Urothelium cell line (cell line): ENCODE measurements around the gene CNTNAP4.

Source experiments
- DNase-seq: peaks from one replicate; pipeline ENCODE4 v3.0.0; 2011; ENCODE audit warnings: low spot score, mixed read lengths
- FAIRE-seq: peaks from 2 replicates; lab custom pipeline; 2011; peaks lifted over from hg19 to GRCh38; lab: Jason Lieb, UNC

Gene CNTNAP4

DNA sequence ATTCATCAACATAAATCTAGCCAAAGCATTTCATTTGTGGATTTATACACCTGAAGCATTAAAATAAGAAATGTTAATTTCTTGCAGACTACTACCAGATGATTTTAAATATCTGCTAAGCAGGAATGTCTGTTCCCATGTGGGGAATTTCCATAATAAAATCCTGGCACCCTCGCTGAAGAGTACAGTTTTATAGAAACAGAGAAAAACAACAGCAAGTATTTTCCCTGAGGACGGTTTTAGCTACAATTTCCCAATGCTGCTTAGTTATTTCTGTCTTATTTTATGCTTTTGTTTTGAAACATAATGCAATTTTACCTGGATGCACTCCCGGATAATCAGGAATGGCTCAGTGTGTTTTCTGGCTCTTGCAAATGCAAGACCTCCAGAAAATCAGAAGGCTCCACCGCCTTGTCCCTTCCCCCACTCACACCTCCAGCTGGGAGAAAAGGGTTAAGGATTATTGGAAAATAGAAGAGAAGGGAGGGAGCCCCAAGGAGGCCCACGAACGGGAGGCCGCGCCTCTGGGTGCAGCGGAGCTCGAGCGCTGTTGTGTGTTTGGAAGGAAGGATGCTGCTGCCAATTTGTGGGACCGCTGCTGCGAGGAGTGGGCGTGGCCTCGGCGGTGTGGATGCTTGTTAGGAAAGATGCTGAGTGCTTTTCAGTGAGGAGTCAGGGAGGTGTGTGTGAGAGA is at the start of gene CNTNAP4:
TSS of gene CNTNAP4 (plus strand) at position 657 of the 694 bp plus-strand sequence. CDS start 262 bp downstream, outside the sequence.
- FAIRE-seq (no peak), DNase-seq (peak; percentile 25)

DNA sequence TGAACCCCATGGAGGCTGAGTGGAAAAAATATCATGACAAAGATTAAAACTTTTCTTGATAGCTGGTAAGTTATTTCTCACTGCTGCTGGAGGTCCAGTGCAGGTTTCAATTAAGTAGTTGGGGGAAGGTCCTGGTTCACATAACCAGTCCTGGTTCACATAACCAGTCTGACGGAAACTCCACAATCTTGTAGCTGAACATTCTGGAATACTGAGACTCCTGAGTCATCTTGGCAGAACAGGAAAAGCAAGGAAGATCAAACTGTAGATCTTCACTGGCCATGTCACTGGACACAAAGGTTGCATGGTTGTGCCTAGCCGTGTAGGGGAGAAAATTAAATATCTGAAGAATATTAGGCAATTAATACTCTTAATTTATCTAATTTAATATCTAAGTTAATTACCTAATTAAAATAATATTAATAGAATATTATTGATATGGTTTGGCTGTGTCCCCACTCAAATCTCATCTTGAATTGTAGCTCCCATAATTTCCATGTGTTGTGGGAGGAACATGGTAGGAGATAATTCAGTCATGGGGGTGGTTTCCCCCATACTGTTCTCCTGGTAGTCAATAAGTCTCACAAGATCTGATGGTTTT is 48.6 kb upstream of the CNTNAP4 start:
- DNase-seq (no peak), FAIRE-seq (no peak)

DNA sequence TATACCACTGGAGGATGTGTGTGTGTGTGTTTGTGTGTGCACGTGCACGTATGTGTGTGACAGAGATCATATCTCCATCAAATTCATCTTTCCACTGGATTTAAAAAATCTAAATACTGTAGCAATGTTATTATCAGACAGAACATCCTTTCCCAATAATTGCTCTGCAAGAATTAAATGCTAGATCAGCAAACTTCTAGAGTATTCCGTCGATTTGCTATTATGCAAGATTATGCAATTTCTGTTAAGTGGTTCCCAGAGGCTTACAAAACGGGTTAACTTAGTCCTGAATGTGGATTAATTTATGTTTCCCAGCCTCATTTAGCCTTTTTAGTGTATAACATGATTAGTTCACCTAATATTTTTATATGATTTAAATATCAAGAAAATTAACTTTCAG is 44.5 kb upstream of the CNTNAP4 start:
- no peak for FAIRE-seq
- no peak for DNase-seq

DNA sequence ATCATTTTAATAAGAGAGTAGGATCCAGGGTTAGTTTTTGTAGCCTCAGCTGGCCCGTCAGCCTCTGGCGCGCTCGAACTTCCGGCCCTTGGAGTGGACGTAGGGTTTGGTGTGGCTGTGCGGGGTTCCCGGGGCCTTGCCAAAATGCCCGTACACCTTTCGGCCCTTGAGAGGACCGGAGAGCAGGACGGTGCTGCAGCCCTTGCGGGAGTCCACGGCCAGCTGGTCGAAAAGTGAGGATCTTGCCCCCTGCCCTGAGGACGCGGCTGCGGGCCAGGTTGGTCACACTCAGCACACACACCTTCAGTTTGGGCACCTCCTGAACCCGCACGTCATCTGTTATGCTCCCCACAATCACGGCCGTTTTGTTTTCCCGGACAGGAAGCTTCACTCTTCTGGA is 42.2 kb upstream of the CNTNAP4 start:
- FAIRE-seq (no peak), DNase-seq (peak; percentile 52)

DNA sequence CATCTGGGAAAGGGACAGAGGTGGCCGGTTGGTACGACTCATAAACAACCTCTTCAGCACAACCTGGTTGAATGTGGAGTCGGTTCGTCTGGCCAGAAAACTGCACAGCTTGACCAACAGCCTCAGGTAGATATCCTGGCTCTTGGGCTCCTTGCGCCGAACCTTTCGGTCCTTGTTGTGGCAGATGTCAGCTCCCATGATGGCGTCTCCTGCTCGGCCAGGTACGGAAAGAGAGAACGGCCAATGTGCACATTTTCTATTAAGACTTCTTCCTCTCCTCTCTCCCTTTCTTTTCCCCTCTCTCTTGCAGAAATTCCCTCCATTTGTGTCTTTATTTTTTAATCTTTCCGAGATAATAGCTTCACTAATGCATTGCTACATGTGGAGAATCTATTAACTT is 41.8 kb upstream of the CNTNAP4 start:
- DNase-seq (peak; percentile 40), FAIRE-seq (no peak)

DNA sequence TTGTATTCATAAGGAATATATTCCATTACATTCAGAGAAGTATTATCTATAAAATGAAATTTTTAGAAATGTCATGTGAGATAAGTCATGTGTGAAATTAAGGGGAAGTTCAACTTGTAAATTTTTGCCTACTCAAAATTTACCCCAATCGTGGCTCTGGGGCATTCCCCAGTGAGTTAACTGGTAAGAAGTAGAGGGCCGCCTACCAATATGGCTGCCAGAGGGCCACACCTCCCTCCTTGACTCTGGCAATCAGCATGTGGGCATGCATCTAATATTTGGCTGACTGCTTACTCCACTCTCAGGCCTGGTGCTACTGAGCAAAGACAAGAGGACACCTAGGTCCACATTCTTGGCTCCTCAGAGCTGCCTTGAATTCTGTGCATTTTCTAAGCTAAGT is 39.7 kb upstream of the CNTNAP4 start:
- FAIRE-seq: no peak
- no peak for DNase-seq

DNA sequence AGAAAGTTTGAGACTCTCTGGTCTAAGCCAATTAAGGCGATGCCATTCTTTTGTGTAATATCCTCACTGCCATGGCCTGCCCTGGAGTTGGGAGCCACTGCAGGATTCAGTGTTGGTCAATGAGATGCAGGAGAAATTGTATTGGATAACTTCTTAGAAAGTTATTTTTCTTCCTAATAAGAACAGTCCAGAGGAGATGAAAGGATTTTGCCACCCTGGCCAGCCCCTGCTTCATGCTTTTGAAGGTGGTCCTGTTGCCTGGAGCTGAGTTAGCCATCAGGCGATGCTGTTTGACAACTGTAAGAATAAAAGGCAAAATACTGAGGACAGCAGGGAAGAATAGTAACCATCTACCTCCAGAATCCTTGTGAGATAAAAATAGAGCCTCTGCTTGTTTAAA is 35.4 kb upstream of the CNTNAP4 start:
- DNase-seq (no peak), FAIRE-seq (no peak)

DNA sequence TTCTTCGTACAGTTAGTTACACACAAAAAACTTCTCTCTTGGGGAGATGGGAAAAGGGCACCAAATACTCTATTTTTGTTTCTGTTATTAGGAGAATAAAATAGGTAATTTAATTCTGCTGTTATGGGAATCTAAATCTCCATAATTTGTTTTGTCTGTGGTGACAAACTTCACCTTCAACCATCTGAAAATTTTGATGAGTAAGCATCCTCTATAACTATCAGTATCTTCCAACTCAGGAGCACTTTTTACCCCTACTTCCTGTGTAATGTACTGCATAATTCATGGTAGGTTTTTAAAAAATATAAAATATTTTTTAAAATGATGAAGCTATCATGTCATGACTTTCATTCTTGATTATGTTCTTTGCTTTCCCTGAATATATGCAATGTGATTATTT is 33.6 kb upstream of the CNTNAP4 start:
- no peak for DNase-seq
- FAIRE-seq: no peak

DNA sequence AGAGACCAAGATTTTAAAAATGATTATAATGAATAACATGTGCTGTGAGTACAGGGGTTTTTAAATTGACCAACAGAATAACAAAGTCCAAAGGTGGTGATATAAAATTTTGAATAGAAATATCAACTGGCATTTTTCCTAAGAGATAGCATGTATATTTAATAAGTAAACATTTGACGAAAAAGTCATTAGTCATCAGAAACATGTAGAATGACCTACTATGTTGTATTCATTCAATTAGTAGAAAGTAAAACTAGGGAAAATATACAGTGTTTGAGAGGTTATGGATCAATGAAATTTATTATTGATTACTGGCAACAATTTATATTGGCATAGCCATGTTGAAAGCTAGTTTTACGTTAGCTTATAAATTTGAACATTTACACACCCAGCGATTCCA is 30.6 kb upstream of the CNTNAP4 start:
- no peak for DNase-seq
- no peak for FAIRE-seq

DNA sequence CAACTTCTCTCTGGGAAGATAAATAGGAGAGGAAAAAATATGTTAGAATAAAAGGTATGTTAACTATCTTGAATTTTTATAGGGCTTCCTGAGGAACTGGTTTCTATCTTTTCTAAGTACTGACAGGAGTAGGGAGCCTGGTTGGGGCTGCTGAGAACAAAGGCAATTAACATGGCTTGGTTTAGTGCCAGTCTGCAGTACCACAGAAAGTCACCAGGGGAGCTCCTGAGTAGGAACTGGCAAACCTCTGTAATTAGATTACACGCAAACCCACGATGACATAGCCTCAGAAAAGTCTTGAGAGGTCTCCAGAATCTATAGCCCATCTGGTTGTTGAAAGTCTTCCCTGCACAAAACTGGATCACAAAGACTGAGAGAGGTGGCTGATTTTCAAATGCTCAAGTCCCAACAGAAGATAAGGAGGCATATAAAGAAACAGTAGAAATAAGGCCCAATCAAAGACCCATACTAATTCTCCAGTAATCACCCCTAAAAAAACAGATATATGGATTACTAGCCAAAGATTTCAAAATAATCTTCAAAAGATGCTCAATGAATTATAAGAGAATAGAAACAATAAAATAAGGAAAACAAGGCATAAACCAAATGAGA is 11.7 kb upstream of the CNTNAP4 start:
- no peak for FAIRE-seq
- peak; percentile 16 for DNase-seq

DNA sequence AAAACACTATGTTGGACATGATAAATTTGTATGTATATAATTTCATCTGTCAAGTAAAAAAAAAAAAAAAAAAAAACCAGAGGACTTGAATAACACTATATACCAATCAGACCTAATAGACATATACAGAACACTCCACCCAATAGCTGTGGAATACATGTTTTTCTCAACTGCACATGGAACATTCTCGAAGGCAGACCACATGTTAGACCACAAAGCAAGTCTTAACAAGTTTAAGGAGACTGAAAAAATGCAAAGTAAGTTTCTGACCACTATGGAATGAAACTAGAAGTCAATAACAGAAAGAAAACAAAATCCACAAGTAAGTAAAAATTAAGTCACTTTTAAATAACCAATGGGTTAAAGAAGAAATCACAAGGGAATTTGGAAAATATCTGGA is 8.4 kb upstream of the CNTNAP4 start:
- DNase-seq: no peak
- no peak for FAIRE-seq

DNA sequence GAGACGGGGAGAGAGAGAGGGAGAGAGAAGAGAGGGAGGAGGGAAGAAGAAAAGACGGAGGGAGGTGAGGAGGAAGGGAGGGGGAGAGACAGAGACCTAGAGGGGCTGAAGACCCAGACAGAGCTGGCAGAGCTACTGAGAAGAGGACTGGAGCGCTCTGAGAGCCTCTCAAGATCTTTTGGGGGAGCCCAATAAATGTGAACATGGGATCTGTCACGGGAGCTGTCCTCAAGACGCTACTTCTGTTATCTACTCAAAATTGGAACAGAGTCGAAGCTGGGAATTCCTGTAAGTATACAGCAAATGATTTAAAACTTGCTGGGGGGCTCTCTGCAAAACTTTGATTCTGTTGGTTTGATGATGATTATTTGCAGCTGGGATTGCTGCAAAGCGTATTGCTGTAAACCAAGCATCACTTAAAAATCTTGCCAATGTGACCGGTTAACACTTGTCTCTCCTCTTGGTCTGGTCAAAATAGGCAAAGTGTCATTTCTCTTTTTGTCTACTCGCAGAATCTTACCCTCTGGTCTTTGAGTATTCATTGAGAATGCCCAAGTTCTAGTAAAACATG is 344 bp downstream of the CNTNAP4 start:
- FAIRE-seq: no peak

DNA sequence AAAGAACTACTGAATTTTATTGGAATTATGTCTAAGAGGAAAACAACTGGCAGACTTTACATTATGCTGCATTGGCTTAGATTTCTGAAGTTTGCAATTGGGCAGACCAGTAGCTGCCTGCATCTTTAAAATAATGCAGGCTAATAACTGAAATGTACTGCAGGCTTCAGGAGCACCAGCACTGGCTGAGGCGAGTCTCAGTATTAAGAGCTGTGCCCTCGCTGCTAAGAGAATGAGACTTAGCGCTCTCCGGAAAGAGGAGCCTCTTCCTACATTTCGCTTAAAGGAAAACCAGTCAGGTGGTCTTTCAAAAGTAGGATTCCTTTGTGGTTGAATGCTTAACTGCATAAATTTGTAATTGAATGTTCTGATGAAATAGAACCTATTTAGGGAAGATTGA is 885 bp downstream of the CNTNAP4 start:
- FAIRE-seq: no peak
- no peak for DNase-seq

More for the DNA sequence above, 344 bp downstream of the CNTNAP4 start:
- DNase-seq: no peak

DNA sequence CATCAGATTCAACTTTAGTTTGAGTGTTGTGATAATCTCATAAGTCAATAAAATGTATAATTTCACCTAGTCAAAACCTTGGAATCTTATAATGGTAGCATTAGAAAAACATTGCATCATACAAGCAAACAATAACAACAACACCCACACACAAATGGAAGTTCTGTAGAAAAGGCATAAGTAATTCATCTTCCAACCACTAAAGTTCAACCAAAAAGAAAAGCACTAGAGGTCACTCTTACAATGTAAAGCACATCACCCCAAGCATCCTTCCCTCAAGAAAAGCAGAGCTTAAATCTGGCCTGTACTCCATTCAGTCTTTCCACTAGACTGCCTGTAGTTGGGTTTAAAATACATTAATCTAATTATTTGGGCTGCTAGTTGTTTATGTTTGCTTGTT is 1.8 kb downstream of the CNTNAP4 start:
- DNase-seq (peak; percentile 18), FAIRE-seq (no peak)

DNA sequence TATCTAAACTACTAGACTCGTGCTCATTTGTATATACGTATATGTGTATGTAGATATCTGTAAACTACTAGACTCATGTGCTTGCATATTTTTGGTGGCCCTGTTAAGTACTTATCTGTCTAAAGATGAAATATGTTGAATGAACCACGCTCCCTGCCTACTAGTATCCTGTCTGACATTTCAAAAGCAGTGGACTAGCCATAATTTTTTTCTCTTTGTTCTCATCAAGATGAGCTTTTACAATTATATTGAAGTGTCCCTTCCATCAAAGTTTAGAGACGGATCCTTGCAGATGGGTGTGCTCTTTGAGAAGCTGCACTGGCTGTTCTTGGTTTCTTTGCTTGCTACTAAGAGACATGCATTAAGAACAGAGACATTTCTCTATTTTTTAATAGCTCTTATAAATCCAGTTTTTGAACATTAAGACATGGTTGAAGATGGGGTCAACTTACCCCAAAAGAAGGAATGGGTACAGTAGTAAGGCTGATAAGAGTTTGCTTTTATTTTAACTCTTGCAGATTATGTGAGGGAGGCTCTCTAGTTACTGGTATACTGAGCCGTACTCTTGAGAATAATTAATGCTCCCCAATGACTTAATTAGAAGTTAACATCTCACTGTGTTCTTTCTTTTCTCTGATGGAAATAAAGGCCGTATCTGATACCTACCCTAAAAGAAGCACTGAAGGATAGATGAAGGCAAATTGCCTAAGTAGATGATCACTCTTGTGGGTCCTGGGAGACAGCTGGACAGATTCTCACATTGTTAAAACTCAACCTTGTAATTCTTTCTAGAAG is 3.4 kb downstream of the CNTNAP4 start:
- DNase-seq (no peak), FAIRE-seq (no peak)

DNA sequence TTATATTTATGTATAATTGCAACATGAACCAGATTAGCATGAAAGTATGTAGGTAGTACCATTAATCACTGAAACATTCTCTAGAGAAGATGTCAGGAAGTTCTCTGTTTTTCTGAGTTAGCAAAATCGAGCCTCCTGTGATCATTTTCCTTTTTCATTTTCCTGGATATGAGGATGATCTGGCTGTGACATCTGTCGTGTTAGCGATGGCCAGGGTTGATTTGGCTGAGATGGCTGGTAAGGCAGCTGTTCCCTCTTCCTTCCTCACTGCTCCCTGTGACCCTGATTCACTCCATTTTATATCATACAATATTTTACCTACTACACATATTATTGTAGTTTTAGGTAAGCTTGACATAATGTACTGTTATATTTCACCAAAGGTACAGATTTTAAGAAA is 10.3 kb downstream of the CNTNAP4 start:
- no peak for FAIRE-seq
- DNase-seq: no peak

DNA sequence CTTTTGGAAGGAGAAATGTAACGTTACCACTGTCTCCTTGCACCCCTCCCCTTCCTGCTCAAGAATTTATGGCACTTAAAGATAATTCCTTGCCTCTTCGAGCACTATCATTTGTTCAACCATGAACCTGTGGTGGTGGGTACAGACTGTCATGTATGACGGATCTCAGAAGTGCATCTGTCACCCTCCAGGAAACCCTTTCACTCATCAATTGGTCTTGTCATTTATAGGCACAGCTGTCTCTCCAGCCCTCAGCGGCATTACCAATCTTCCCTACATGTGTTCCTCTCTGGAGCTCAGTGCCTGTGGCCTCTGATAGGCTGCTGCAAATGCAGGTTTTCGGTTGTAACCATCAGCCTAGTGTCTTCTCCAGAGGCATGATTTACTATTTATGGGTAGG is 15.0 kb downstream of the CNTNAP4 start:
- no peak for DNase-seq
- FAIRE-seq: no peak

DNA sequence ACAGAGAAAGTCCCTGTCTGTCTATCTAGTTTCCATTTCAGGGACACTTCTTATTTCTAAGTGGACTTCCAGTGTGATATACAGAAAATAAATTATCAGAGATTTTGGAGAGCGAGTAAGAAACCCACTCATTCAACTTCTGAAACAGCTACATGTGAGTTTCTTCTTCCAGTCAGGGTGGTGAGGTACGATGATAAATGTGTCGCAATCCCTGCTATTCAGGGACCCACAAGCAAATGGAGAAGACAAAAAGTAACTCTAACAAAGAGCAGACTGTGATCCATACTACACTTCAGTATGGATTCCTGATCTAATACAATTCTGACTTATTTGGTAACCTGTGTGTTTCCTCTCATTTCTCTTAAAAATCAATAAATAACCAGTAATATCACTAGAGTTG is 16.8 kb downstream of the CNTNAP4 start:
- DNase-seq: no peak
- FAIRE-seq: no peak

DNA sequence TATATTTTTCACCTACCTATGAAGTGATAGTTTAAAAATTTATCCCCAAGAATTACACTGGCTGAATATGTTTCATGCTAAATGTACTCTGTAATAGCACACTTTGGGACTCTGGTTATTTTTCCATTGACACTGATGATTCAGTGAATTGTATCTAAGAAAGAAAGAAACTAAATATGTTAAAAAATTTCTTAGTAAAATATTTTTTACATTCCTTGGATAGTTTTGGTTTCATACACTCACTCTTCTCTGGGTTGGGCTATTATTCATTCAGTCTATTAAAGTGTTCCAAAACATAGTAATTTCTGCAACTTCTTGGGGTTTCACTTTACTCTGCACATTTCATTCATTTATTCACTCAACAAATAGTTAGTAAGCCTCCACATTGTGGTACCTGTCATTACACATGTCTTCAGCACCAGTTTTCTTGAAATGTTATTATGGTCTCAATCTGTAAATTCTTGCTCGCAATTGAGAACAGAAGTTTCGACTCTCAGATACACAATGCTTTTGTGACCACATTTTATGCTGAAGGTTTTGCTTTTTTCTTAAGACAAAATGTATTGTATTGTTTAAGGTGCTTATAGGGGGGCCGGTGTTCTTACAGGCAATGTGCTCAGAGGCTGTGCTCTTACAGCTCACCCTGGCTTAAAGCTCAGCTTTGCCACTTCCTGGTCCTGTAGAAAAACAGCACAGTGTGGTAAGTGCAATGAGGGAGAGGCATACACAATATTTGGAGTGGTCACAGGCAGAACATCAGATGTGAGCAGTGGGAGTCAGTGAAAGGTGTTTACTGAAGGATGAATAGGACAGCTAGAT is 17.4 kb downstream of the CNTNAP4 start:
- FAIRE-seq (peak; percentile 44), DNase-seq (no peak)

DNA sequence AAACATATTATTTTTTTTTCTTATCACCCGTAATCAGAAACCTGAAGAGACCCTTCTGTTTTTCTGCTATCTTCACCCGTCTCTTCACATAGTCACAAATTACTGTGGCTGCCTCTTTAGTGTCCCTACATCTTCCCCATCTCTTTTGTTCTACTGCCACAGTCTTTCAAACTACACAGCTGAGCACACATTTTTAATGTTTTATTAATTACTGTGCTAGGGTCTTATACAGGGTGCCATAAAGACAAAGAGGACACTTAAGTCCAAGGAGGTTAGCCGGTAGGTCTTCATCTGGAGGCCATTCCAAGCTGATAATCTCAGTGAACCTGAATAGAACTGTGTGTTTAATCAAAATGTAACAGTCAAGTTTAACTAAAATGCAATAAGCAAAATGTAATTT is 20.7 kb downstream of the CNTNAP4 start:
- FAIRE-seq (no peak), DNase-seq (no peak)
